GM12892 (cell line): ENCODE data around the gene RNF114.
"Not testable (repeated sequence)": the region's sequence is repeated elsewhere in the genome, so short reads cannot be mapped to it uniquely, and the experiment has no call there.

ENCODE experiments used
- DNase-seq: peaks from one replicate; pipeline ENCODE4 v3.0.0; 2011; ENCODE audit not compliant: insufficient read length
- FAIRE-seq: peaks from 2 replicates; lab custom pipeline; 2011; peaks lifted over from hg19 to GRCh38; lab: Jason Lieb, UNC
- POLR2A ChIP-seq: IDR thresholded peaks from 2 replicates; pipeline ENCODE4 v1.6.1; 2011; ENCODE audit warnings: low read depth, low read length, control low read depth
- POLR2AphosphoS5 ChIP-seq: IDR thresholded peaks from 2 replicates; pipeline ENCODE4 v1.6.1; 2011; ENCODE audit warnings: low read depth, low read length, control low read depth
- TAF1 ChIP-seq: IDR thresholded peaks from 2 replicates; pipeline ENCODE4 v1.6.1; 2011; ENCODE audit warnings: low read depth, mild to moderate bottlenecking, control low read depth, low read length, borderline replicate concordance

Gene RNF114

DNA sequence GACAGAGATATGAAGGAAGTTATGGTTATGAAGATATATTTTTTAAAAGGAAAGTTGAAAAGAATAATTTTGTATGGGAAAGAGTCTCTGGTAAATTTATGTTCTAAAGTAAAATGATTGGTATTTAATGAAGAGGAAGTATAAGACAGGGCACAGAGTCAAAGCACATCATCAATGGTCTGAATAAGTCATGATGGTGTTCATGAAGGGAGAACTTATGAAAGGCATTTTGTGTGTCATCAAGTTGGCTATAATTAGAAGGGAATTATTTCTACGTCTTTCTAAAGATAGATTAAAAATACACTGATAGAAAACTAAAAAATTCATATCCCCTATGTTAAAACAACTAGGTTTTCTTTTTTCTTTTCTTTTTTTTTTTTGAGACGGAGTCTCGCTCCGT, 25.2 kb downstream of the RNF114 start:
- DNase-seq (no peak), FAIRE-seq (no peak)
- no peak for TF ChIP-seq POLR2A
- TF ChIP-seq POLR2AphosphoS5: no peak
- TF ChIP-seq TAF1: no peak

DNA sequence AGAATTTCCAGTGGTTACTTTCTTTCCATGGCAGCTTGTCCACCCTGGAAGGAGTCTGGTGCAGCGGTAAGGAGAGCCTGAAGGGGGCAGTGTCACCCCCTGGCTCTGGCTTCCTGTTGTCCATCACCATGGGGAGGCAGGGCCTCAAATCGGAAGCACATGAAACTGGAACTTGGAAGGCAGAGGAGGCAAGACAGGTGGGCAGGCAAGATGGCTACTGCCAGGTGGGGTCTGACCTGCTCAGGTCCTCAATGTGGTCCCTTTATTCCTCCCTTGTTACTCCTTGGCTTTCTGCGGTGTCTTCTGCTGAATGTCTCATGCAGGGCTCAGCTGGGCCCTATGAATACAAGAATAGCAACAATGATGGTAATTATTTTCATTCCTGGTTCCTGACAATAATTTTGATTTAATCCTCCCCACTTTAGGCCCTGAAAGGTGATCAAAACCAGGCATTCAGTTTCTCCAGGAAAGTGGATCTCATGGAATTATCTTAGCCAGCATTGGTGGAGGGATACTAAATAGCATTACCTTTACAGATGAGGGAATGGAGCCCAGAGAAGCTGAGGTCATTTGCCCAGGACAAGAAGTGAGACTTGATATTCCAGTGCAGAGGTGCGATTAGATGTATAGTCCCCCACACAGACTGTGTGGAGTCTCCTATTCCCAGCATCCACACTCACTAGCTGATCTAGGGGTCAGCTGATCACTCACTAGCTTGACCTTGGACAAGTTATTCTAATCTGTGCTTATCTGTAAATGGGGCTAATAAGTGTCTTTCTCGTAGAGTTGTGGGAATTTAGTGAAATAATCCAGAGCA, 29.0 kb downstream of the RNF114 start:
- no peak for TF ChIP-seq TAF1
- no peak for TF ChIP-seq POLR2AphosphoS5
- TF ChIP-seq POLR2A: no peak
- FAIRE-seq (no peak), DNase-seq (no peak)

DNA sequence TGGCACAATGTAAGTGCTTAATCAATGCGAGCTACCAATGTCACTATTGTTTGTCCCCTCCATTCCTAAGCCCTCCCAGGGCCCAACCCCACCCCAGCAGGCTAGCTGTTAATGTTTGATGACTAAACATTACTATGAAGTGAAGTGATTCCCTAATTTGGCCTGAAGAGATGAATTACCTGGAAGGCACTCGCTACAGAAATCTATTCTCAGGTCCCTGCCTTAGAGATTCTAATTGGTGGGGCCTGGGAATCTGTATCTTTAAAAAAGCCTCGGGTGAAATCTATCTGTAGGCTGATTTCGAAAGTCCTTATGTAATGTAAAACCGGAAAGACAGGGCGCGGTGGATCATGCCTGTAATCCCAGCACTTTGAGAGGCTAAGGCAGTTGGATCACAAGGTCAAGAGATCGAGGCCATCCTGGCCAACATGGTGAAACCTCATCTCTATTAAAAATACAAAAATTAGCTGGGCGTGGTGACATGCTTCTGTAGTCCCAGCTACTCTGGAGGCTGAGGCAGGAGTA, 29.6 kb downstream of the RNF114 start:
- DNase-seq (no peak), FAIRE-seq (no peak)
- no peak for TF ChIP-seq TAF1
- no peak for TF ChIP-seq POLR2A
- no peak for TF ChIP-seq POLR2AphosphoS5

DNA sequence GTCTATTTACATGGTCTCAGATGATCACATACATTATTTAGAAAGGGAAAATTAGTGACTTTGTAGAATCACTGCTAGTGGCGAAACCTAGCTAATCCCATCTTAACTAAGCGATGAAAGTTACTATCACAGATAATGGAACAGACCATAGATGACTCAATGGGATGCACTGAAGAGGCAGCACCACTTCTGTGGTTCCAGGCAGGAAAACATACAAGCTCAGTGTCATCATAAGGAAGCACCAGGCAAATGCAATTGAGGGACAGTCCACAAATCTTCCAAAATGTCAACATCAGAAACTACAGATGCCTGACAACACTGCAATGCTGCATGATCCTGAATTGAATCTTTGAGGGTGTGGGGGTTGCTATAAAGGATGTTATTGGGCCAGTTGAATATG, 30.7 kb downstream of the RNF114 start:
- DNase-seq (no peak), FAIRE-seq (no peak)
- TF ChIP-seq POLR2A: no peak

DNA sequence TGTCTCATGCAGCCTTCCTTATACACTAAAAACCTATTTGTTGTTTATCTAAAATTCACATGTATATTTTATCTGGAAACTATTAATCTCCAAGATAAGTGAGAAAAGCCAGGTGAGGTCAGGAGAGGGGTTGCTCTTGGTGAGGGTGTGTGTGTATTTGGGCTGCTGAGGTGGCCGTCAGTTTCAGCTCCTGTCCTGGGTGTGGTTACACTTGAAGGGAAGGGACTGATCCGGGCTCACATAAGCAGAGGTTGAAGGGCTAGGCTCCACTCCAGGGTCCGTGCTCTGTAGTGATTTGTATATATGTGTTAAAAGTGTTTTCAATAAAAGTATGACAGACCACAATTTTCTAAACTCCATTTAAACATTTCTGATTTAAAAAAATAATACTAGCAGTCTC, 33.0 kb downstream of the RNF114 start:
- DNase-seq (no peak), FAIRE-seq (no peak)
- TF ChIP-seq POLR2A: no peak
- TF ChIP-seq POLR2AphosphoS5: no peak
- no peak for TF ChIP-seq TAF1

DNA sequence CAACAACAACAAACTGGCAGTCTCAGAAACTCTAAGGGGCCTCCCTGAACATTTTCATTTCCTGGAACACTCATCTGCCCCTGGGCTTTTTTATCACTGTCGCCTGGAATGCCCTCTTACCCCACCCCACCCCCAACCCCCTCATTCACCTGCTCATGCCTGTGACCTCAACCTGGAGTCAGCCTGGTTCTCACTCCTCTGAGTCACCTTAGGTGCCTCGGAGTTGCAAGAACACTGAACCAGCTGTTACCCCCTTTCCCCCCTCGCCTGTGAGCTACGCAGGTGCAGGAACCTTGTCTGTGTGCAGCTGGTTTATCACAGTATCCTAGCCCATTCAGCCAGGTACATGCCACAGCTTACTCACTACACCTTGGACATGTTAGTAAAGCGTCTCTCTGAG, 33.7 kb downstream of the RNF114 start:
- TF ChIP-seq TAF1 (no peak), POLR2AphosphoS5 (no peak), POLR2A (no peak)
- DNase-seq (no peak), FAIRE-seq (no peak)

DNA sequence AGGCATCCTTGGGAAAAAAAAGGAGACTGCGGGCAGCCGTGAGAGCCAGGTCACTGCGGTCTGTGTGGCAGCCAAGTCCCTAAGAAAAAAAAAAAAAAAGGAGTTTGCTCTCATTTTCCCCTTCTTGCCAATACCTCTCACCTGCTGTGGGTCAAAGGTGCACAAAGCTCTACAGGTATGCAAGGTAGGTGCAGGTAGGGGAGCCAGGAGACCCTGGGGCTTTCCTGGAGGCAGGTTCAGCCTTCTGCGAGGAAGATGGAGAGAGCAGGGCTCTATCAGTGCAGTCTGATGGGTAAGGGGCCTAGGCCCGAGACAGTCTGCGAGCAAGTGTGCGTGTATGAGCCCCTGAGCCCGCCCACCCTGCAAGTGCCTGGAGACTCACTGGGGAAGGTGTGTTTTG, 34.3 kb downstream of the RNF114 start:
- FAIRE-seq: no peak
- no peak for TF ChIP-seq POLR2A
- no peak for TF ChIP-seq POLR2AphosphoS5
- no peak for TF ChIP-seq TAF1
- no peak for DNase-seq

DNA sequence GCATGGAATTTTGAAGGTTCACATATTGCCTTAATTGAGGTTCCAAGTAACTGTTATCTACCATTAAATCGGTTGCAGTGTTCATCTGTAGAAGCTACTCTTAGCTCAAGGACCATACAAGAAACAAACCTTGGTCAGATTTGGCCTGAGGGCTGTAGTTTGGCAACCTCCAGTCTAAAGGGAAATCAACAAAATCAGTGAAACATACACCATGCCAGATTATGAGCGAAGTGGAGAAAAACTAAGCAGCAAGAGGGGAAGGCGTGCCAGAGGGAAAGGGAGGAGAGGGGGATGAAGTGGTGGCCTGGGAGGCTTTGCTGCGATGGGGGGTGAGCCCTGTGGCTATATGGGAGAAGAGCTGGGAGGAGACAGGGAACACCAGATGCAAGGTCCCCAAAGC, 37.8 kb downstream of the RNF114 start:
- no peak for TF ChIP-seq TAF1
- no peak for TF ChIP-seq POLR2AphosphoS5
- TF ChIP-seq POLR2A: no peak
- DNase-seq (no peak), FAIRE-seq (no peak)

DNA sequence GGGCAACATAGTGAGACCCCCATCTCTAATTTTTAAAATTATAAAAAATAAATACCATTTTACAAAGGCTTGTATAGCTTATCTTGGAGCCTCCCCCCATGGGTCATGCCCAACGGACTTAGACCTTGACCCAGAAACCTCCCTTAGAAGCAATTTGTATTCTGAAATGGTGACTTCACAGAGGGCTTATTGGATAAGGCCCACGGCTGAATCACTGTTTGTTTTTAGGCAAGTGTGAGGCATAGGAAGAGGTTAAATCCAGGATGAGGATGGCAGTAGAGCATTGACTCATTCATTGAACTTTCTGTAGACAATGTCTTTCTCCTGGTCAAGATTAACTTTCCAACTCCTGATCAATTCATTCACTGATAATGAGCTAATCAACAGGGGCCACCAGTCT, 40.3 kb downstream of the RNF114 start:
- DNase-seq (no peak), FAIRE-seq (no peak)
- no peak for TF ChIP-seq POLR2A
- no peak for TF ChIP-seq POLR2AphosphoS5

DNA sequence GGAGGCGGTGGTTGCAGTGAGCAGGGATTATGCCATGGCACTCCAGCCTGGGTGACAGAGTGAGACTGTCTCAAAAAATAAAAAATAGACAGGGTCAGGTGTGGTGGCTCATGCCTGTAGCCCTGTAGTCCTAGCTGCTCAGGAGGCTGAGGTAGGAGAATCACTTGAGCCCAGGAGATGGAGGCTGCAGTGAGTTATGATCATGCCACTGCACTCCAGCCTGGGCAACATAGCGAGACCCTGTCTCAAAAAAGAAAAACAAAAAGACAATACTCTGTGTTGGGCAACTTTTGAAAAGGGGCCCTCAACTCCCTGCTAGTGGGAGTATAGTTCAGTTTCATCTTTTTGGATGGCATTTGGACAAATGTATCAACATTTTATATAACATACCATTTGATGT, 41.5 kb downstream of the RNF114 start:
- not testable (repeated sequence) for DNase-seq, FAIRE-seq

DNA sequence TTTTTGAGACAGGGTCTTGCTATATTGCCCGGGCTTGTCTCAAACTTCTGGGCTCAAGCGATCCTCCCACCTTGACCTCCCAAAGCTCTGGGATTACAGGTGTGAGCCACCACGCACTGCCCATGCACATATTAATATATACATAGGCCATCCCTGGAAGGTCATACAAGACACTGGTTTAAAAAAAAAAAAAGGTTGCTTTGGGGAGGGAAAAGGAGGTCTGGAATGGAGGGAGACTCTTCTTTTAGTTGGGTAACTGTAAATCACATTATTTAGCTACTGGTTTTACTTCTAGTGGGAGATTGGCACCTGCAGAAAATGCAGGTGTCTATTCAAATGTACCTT, 42.5 kb downstream of the RNF114 start:
- TF ChIP-seq POLR2AphosphoS5: no peak
- TF ChIP-seq TAF1: no peak
- TF ChIP-seq POLR2A: no peak
- no peak for DNase-seq

DNA sequence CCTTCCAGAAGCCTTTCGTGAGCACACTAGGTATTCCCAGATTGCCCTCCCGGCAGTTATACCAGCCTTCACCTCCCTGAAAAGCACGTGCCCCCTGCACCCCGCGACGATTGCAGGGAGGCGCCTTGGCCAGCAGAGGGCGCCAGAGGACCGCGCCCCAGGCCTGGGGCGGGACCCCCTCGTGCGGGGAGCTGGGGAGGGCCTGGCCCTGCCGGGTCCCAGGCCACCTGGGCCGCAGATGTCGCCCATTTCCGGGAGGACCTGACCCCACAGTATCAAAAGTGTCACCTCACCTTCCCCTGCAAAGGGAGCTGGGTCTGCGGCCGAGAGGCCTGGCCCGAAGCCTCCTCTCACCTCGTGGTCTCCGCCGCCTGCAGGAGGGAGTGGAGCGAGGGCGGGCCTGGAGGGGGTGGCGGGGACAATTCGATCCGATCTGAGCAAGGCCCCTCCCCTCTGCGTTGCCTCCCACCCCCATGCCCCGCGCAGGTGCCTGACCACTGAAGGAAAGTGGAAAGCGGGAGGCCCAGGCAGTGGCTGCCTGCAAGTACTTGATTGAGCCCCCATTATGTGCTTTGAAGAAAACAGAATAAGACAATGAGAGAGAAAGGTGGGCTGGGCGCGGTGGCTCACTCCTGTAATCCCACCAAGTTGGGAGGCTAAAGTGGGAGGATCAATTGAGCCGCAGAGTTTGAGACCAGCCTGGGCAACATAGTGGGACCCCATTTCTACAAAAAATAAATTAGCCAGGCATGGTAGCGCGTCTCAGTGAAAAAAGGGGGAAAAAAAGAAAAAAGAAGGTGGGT, 43.0 kb downstream of the RNF114 start:
- TF ChIP-seq POLR2AphosphoS5: no peak
- TF ChIP-seq POLR2A: no peak
- TF ChIP-seq TAF1: no peak
- DNase-seq (peak; percentile 77), FAIRE-seq (peak; percentile 61)

More for the DNA sequence above, 42.5 kb downstream of the RNF114 start:
- no peak for FAIRE-seq
